ENCODE data around the gene HNRNPK. TPM values are rescaled to one million over a fixed set of nuclear protein-coding genes. Genes with fewer than 3 reads are reported as not detected.

Gene HNRNPK
- total and polyA plus RNA-seq, 4 donors: 137 to 403 (median 231) TPM

Small RNAs within 50 kb of the gene (small RNA-seq; reads per million reads assigned to genes)
- not detected for gene RF00019

Other genes starting within 250 kb of the HNRNPK start
- gene GKAP1, start 162.4 kb downstream of the HNRNPK start, total RNA-seq: 1 to 10 TPM; 3.5 to 6.1 TPM
- gene GKAP1, start 162.4 kb downstream of the HNRNPK start, polyA plus RNA-seq: 10 to 100 TPM in 1 of 2 donors, 1 to 10 TPM in 1; 3.2 to 10.9 TPM
- gene KIF27, start 58.8 kb downstream of the HNRNPK start, total RNA-seq: 1 to 10 TPM; 1.1 to 5.1 TPM
- gene KIF27, start 58.8 kb downstream of the HNRNPK start, polyA plus RNA-seq: 1 to 10 TPM in 1 of 2 donors, under 1 TPM in 1; 0.55 to 2.1 TPM
- 10 to 100 TPM in 1 of 2 donors, 1 to 10 TPM in 1; 5.4 to 10.4 TPM for gene RMI1, start 590 bp upstream of the HNRNPK start, total RNA-seq
- 1 to 10 TPM; 2.0 to 2.6 TPM for gene RMI1, start 590 bp upstream of the HNRNPK start, polyA plus RNA-seq

All from liver (tissue), 5 donors.